Type B pancreatic cell (in vitro differentiated cells): Measurements from ENCODE around the gene SLFN12L. TPM values are rescaled to one million over a fixed set of nuclear protein-coding genes. Genes with fewer than 3 reads are reported as not detected.
"Not testable (repeated sequence)": the region's sequence is repeated elsewhere in the genome, so short reads cannot be mapped to it uniquely, and the experiment has no call there.

Experiments used
- DNase-seq: peaks from one replicate; pipeline ENCODE4 v3.0.0; 2021; ENCODE audit warnings: mixed read lengths; ENCODE audit not compliant: unreplicated experiment; ENCODE audit errors: extremely low spot score
- H3K27ac Mint-ChIP-seq: 2 replicates; pipeline ENCODE4 v1.8.0; 2021; ENCODE audit warnings: mild to moderate bottlenecking, mixed read lengths
- H3K27me3 Mint-ChIP-seq: 2 replicates; pipeline ENCODE4 v1.8.0; 2021; ENCODE audit warnings: mixed read lengths
- H3K36me3 Mint-ChIP-seq: 2 replicates; pipeline ENCODE4 v1.8.0; 2021; ENCODE audit warnings: mixed read lengths
- H3K4me1 Mint-ChIP-seq: one replicate; pipeline ENCODE4 v1.8.0; 2021; ENCODE audit warnings: mixed read lengths; ENCODE audit not compliant: unreplicated experiment
- H3K4me3 Mint-ChIP-seq: 2 replicates; pipeline ENCODE4 v1.8.0; 2021; ENCODE audit warnings: mild to moderate bottlenecking, mixed read lengths
- H3K9me3 Mint-ChIP-seq: 2 replicates; pipeline ENCODE4 v1.8.0; 2021; ENCODE audit warnings: mixed read lengths
- CTCF ChIP-seq: fragments of 200-600 bp; sonication (generic); conservative IDR thresholded peaks from 2 replicates; pipeline ENCODE4 v1.5.0; 2021; ENCODE audit warnings: antibody characterized with exemption, mild to moderate bottlenecking
- total RNA-seq: library from RNA; stranded (reverse); gene quantifications from 2 replicates; pipeline ENCODE4 v1.2.1, GENCODE V29; 2021; ENCODE audit warnings: low replicate concordance

SLFN12L gene
- total RNA-seq, 1 donor from 2014 or later: not detected

DNA sequence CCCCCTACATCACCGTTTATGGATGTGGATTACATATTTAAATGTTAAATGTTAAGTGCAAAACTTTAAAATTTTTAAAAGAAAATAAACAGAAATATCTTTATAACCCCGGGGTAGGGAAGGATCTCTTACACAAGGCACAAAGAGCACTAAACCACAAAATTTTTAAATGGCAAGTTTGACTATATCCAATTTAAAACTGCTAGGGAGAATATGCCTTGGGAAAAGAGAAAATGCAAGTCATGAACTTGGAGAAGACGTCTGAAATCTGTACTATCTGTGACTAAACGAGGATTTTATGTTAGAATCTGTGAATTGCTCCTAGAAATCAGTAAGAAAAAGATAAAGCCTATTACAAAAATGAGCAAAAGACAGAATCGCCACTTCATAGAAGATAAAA is 60.2 kb downstream of the SLFN12L start:
- DNase-seq: no peak
- H3K4me3 Mint-ChIP-seq: no peak overlapping the region
- peaks cover 68% of the 10 kb centered on the region for H3K27me3 Mint-ChIP-seq

DNA sequence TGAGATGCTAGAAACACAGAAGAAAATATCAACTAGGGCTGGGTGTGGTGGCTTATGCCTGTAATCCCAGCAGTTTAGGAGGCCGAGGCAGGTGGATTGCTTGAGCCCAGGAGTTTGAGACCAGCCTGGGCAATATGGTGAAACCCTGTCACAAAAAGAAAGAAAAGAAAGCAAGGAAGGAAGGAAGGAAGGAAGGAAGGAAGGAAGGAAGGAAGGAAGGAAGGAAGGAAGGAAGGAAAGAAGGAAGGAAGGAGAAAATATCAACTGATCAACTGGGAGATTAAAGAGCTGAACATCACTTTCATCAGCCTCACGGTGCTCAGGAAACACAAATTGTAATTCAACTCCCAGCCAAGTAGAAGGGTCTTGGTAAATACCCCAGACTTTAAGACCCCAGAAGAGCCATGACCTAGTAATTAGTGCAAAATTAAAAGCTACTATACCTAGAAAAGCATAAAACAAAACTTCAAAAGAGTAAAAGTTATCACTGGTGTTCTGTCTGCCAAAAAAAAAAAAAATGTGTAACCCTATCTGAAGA is 61.1 kb downstream of the SLFN12L start:
- Mint-ChIP-seq H3K4me3 (no peak overlapping the region), H3K27me3 (peaks cover 69% of the 10 kb centered on the region), H3K27ac (no peak overlapping the region), H3K9me3 (no peaks in the 10 kb centered on the region), H3K4me1 (no peaks in the 10 kb centered on the region), H3K36me3 (no peaks in the 10 kb centered on the region)
- no peak for DNase-seq
- no peak for TF ChIP-seq CTCF

More for the DNA sequence above, 60.2 kb downstream of the SLFN12L start:
- H3K36me3 Mint-ChIP-seq: no peaks in the 10 kb centered on the region
- no peaks in the 10 kb centered on the region for H3K4me1 Mint-ChIP-seq
- H3K9me3 Mint-ChIP-seq: no peaks in the 10 kb centered on the region
- no peak overlapping the region for H3K27ac Mint-ChIP-seq
- no peak for TF ChIP-seq CTCF

DNA sequence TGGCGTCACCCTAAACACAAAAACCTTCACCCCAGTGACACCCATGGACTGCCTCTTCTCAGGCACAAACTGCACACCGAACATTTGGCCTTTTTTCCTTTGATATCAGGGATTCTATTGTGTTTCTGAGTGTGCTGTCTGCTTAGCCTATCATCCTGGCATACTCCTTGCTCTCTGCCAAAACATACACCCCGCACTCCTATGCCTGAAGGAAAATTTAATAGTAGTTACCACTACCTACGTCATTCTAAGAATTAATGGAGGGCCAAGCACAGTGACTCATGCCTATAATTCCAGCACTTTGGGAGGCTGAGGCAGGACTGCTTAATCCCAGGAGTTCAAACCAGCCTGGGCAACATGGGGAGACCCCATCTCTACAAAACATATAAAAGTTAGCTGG is 69.0 kb downstream of the SLFN12L start:
- TF ChIP-seq CTCF: no peak
- no peaks in the 10 kb centered on the region for H3K4me1 Mint-ChIP-seq
- H3K27me3 Mint-ChIP-seq: peaks cover 38% of the 10 kb centered on the region
- no peaks in the 10 kb centered on the region for H3K36me3 Mint-ChIP-seq
- no peak overlapping the region for H3K27ac Mint-ChIP-seq
- DNase-seq: no peak
- H3K4me3 Mint-ChIP-seq: no peak overlapping the region
- no peaks in the 10 kb centered on the region for H3K9me3 Mint-ChIP-seq

GRCh38 chr17:35467824-35468223 is 69.7 kb downstream of the SLFN12L start:
- Mint-ChIP-seq H3K36me3 (no peaks in the 10 kb centered on the region), H3K27ac (no peak overlapping the region), H3K4me1 (no peaks in the 10 kb centered on the region), H3K4me3 (no peak overlapping the region), H3K9me3 (no peaks in the 10 kb centered on the region), H3K27me3 (peaks cover 38% of the 10 kb centered on the region)
- DNase-seq: no peak
- no peak for TF ChIP-seq CTCF

DNA sequence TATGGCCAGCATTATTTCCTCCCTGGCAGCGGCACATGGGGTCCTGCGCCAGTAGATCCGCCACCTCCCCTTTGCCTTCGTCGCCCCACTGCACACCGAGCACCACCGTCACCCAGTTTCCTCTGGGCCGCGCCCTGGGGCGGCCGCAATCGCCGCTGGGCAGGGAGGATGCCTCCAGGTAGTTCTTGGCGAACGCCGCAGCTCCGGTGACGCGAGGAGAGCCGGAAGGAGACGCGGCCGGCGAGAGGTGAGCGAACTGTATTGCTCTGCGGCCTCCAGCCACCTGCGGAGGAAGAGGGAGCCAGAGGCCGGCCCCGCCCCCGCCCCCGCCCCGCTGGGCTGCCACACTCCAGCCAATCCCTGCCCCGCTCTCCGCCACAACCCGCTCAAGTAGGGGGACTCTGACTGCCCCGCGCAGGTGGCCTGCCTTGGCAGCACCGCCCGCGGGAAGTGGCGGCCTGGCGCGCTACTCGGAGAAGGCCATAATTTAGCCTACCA is 77.1 kb downstream of the SLFN12L start:
- H3K27me3 Mint-ChIP-seq: peaks cover 80% of the 10 kb centered on the region

GRCh38 chr17:35454035-35454434 is 83.4 kb downstream of the SLFN12L start:
- not testable (repeated sequence) for H3K4me3 Mint-ChIP-seq, H3K4me1 Mint-ChIP-seq, H3K27ac Mint-ChIP-seq, DNase-seq, H3K36me3 Mint-ChIP-seq, H3K9me3 Mint-ChIP-seq
- peaks cover 88% of the 10 kb centered on the region for H3K27me3 Mint-ChIP-seq

More for the DNA sequence above, 77.1 kb downstream of the SLFN12L start:
- H3K36me3 Mint-ChIP-seq: no peaks in the 10 kb centered on the region
- peak overlapping the region; percentile 78 for H3K4me3 Mint-ChIP-seq
- no peaks in the 10 kb centered on the region for H3K4me1 Mint-ChIP-seq
- TF ChIP-seq CTCF: no peak
- no peak for DNase-seq
- H3K27ac Mint-ChIP-seq: no peak overlapping the region
- no peaks in the 10 kb centered on the region for H3K9me3 Mint-ChIP-seq
